HG03175 (cell line): Measurements from ENCODE around the gene PRRT1B.
"Not testable (repeated sequence)": the region's sequence is repeated elsewhere in the genome, so short reads cannot be mapped to it uniquely, and the experiment has no call there.

Source experiments
- ATAC-seq: cut with Tn5 transposase; IDR thresholded peaks from one replicate; pipeline ENCODE4 v1.9.1; 2021; ENCODE audit warnings: mild to moderate bottlenecking, moderate library complexity; ENCODE audit not compliant: unreplicated experiment

PRRT1B gene

GRCh38 chr9:131549186-131549585, 3.9 kb downstream of the PRRT1B start:
- not testable (repeated sequence) for ATAC-seq

GRCh38 chr9:131550465-131550864, 5.1 kb downstream of the PRRT1B start:
- not testable (repeated sequence) for ATAC-seq

GRCh38 chr9:131552030-131552429, 6.7 kb downstream of the PRRT1B start:
- no peak for ATAC-seq

GRCh38 chr9:131554087-131554842, 8.9 kb downstream of the PRRT1B start:
- no peak for ATAC-seq

- ATAC-seq, result no peak
These were observed 9.6 kb downstream of the PRRT1B start for GRCh38 chr9:131554843-131555351.

- ATAC-seq, result no peak
These were observed 10.7 kb downstream of the PRRT1B start for GRCh38 chr9:131555841-131556673.

DNA sequence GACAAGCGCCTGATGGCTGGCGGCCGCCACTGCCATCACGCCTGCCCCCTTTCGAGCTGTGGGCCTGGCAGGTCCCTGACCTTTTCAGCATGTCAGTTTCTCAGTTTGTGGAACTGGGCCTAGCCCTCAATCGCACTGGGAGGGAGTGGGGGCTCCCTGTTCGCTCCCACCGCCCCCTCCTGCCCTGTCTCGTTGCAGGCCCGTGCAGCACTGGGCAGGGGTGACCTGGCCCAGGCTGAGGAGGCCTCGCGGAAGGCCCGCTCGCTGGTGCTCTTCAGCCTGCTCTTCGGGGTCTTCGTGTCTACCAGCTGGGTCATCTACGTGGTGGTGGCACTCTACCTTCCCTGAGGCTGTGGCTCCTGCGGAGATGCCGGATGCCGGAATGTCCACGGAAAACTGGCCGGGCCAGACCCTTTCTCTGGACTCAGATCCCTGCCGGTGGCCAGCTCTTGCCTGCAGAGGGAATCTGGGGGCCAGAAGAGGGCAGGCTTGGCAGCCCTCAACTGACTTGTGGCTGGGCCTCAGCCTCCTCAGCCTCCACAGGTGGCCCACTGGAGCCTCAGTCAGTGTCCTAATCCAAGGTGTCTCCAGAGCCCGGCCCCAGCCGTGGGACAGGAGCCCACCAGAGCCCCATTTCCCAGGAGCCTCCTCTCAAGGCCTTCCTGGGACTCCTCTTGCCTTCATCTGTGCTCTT, 12.7 kb downstream of the PRRT1B start:
- no peak for ATAC-seq

GRCh38 chr9:131559421-131560000, 14.2 kb downstream of the PRRT1B start:
- ATAC-seq, result no peak

GRCh38 chr9:131562032-131562959, 17.0 kb downstream of the PRRT1B start:
- no peak for ATAC-seq

DNA sequence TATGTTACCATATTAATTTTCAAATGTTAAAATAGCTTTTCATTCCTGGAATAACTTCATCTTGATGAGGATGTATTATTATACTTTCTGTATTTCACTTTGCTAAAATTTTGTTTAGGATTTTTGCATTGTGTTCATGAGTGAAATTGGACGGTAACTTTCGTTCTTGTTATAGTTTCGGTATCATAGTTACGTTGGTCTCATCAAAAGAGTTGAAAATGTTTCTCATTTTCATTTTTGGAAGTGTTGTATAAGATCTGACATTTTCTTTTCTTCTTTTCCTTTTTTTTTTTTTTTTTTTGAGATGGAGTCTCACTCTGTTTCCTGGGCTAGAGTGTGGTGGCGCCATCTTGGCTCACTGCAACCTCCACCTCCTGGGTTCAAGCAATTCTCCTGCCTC, 20.0 kb downstream of the PRRT1B start:
- no peak for ATAC-seq

DNA sequence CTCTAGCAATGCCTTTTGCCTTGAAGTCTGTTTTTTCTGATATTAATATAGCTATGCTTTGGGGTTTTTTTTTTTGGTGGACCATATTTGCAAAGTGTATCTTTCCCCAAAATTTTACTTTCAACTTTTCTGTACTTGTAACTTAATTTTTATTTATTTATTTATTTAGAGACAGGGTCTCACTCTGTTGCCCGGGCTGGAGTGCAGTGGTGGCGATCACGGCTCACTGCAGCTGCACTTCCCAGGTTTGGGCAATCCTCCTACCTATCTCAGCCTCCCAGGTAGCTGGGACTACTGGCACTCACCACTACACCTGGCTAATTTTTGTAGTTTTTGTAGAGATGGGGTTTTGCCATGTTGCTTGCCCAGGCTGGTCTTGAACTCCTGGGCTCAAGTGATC, 20.8 kb downstream of the PRRT1B start:
- ATAC-seq, result no peak

DNA sequence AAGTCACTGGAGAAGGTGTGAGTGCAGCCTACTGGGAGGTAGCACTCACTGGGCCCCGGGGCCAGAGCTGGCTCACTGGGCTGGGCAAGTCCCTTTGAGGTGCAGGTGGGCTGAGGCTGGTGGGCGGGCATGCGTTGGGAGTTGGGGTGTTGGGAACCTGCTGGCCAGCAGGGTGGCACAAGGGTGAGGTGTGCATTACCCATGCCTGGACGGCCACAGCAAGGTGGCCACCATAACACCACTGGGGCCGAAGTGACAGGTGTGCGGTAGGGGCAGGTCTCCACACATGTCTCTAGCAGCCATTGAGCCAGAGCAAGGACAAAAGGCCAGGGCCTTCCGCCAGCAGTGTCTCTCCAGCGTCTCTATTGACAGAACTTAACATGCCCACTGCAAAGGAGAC, 22.6 kb downstream of the PRRT1B start:
- no peak for ATAC-seq

DNA sequence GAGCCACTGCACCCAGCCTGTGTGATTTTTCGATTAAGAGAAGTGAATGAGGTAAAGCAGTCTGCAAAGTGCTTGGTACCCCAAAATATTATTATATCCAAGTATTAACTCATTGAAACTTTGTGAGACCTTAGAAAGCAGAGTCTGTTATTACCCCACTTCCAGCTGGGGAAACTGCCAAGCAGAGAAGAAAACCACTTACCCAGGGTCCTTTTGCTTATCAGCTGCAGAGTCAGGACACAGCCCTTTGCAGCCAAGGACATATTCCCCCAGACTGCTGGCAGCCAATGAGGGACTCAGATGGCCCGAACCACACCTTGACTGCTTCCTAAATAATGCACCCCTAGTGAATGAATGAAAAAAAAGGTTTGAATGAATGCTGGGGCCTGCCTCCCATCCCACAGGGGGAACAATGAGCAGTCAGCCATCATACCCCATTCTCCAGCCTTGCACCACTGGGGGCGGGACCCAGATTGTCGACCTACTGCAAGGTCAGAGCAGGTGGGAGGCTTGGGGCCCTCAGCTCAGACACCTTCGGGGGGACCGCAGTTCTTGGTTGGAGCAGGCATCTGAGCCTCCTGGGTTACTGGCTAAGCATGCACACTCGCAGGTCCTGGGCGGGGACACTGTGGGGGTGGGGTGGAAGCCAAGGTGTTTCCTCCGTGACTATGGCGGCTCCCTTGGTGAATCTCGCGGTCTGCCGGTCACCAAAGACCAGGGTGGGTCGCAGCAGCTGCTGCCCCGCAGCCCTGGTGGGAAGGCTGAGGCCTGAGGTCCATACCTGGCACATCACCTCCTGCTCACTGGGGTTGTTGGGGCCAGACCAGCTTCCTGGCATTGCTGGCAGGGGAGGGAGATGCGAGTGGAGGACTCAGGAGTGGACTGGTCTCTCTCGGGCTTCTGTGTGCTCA, 29.7 kb downstream of the PRRT1B start:
- ATAC-seq, result no peak

DNA sequence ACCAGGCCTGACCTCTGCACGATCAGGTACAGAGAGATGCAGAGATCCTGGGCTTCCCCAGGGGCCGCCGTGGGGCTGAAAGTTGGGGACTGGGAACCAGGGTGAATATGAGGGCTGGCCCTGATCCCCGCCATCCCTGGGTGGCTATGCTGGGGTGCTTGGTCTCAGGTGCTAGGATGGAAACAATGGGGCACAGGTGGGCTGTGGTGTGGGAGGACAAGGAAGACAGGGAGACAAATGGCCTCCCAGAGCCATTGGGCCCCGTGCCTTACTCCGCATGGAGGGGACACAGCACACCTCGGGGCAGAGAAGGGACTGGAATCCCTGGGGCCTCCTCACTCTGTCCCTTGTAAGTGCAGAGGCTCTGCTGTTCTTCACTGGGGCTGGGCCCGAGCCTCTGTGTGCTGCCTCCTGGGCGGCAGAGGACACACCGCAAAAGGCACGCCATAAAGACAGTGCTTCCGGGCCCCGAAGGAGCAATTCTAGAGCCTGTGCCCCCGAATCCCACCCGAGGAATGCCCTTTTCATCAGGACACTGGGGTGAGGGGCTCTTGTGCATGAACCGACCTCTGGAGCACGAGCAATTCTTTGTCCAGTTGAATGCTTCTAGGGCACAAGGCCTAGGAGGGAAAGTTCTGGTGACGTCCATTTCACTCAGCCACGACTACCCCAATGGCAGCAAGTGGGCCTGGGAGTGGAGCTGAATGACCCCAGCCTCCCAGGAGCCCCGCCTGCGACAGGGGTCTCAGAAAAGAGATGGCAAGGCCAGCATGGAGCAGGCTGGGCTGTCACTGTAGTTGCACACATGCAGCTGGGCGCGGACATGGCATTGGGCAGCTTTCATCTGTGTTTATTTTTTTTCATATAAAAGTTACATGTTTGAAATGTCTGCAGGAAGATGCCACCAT, 30.9 kb downstream of the PRRT1B start:
- no peak for ATAC-seq

DNA sequence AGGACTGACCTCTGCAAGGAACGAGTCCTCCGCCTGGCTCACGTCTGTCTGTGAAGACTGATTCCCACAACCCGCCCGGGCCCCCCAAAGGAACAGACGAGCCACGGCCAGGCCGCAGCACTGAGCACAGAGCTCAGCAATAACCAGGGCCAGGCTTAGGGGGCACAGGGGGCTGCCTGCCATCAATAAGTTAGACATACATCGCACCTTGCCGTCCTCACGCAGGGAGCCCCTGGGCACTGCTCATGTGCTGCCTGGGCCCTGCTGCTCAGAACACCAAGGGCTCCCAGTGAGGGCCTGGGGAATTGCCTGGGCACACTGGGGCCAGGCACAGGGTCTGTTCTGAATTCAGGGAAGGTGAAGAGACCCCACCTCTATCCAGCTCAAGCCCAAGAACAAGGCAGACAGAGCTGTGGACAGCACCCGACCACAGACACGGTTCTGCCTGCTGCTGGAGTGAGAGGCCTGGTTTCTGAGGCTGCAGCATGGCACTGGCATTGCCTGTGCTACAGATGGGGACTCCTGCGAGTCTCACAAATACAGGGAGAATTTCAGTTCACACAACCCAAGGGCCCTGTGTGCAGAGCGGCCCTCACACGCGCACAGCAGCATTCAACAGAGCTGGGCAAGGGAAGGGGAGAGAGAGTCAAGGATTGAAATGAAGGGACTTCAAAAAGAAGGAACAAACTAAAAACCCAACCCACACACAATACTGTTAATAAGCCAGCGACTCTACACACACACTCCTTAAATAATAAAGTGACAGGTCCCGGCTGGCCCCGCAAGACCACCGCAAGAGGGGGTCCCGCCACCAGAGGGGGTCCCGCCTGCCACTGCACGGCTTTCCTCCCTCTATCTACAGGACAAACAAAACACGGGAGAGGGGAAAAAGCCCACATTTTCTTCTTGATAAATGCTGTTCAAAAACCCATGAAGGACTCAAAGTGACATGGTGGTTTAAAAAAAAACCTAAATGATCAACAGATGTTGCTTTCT, 32.0 kb downstream of the PRRT1B start:
- no peak for ATAC-seq

- no peak for ATAC-seq
These were observed 32.7 kb downstream of the PRRT1B start for GRCh38 chr9:131578021-131578420.
